A549 (cell line): Measurements from ENCODE around the gene TNFRSF13B. TPM values are rescaled to one million over a fixed set of nuclear protein-coding genes. Genes with fewer than 3 reads are reported as not detected.
A peak's percentile ranks its signal among the peaks of the same experiment; 100 is the strongest.
"Not testable (repeated sequence)": the region's sequence is repeated elsewhere in the genome, so short reads cannot be mapped to it uniquely, and the experiment has no call there.

ENCODE experiments used
- ATAC-seq, 2 experiments: fragments of 200-7000 bp in 1 of 2; fragments of >200 bp in 1 of 2; cut with Nextera tagmentation in 1 of 2; cut with Tn5 transposase in 1 of 2; 3 replicates each; pipeline versions ENCODE4 v1.8.0 to v1.9.1; 2018 to 2020; ENCODE audit warnings: mild to moderate bottlenecking in 1 of 2, moderate library complexity in 1 of 2
- CTCF ChIA-PET: fragments of 300-600 bp; sonication (Branson Sonifier 250); formaldehyde crosslinking; extraction: SDS; loops from one replicate; lab custom pipeline; 2021; ENCODE audit warnings: antibody characterized with exemption, inconsistent platforms; lab: Yijun Ruan, JAX
- POLR2A ChIA-PET: fragments of 350-600 bp; formaldehyde crosslinking; extraction: SDS; loops from one replicate; lab custom pipeline; 2021; ENCODE audit warnings: antibody characterized with exemption, inconsistent platforms; lab: Yijun Ruan, JAX
- DNase-seq, 2 experiments: peaks; one replicate each; pipeline versions ENCODE4 v3.0.0 to v3.0.0-alpha.2; 2011 to 2016; ENCODE audit warnings: low read depth in 1 of 2, low spot score in 1 of 2
- FAIRE-seq: peaks from 2 replicates; lab custom pipeline; 2011; peaks lifted over from hg19 to GRCh38; lab: Jason Lieb, UNC
- H3K27ac ChIP-seq, 2 experiments: fragments of >200 bp; sonication (Bioruptor Twin); formaldehyde crosslinking; 3 replicates each; pipeline ENCODE4 v1.5.1; 2016 to 2017
- H3K4me1 ChIP-seq: fragments of >200 bp; sonication (Bioruptor Twin); formaldehyde crosslinking; 3 replicates; pipeline ENCODE4 v1.6.1; 2016
- H3K4me2 ChIP-seq: fragments of >200 bp; sonication (Bioruptor Twin); formaldehyde crosslinking; 3 replicates; pipeline ENCODE4 v1.6.1; 2016
- H3K4me3 ChIP-seq: fragments of >200 bp; sonication (Bioruptor Twin); formaldehyde crosslinking; 3 replicates; pipeline ENCODE4 v1.5.1; 2016
- H3K9me3 ChIP-seq: fragments of >200 bp; sonication (Bioruptor Twin); formaldehyde crosslinking; 3 replicates; pipeline ENCODE4 v1.6.1; 2016
- CBX8 ChIP-seq: fragments of 200-600 bp; sonication (generic); IDR thresholded peaks from 2 replicates; pipeline ENCODE4 v1.6.1; 2016
- CEBPB ChIP-seq, 2 experiments: fragments of >200 bp in 1 of 2; sonication (Bioruptor Twin) in 1 of 2; formaldehyde crosslinking in 1 of 2; IDR thresholded peaks; 2 replicates each; pipeline ENCODE4 v1.6.1; 2012 to 2016
- CHD4 ChIP-seq: fragments of 200-600 bp; sonication (generic); IDR thresholded peaks from 2 replicates; pipeline ENCODE4 v1.6.1; 2016; ENCODE audit warnings: antibody characterized with exemption, mild to moderate bottlenecking, borderline replicate concordance
- EHF ChIP-seq: fragments of 250-450 bp; sonication (Bioruptor Pico); IDR thresholded peaks from 2 replicates; pipeline ENCODE4 v1.5.0; 2020; ENCODE audit warnings: mild to moderate bottlenecking
- EHMT2 ChIP-seq: fragments of 200-600 bp; sonication (generic); IDR thresholded peaks from 2 replicates; pipeline ENCODE4 v1.6.1; 2016; ENCODE audit warnings: antibody characterized with exemption, low read depth, mild to moderate bottlenecking, moderate library complexity
- ESRRA ChIP-seq: fragments of 150-350 bp; IDR thresholded peaks from 2 replicates; pipeline ENCODE4 v1.6.1; 2014; ENCODE audit warnings: mild to moderate bottlenecking, low read length, borderline replicate concordance
- FOSB ChIP-seq: fragments of 250-450 bp; sonication (Bioruptor Pico); IDR thresholded peaks from 2 replicates; pipeline ENCODE4 v1.5.0; 2020; ENCODE audit warnings: mild to moderate bottlenecking, moderate library complexity
- FOXS1 ChIP-seq: fragments of 250-450 bp; sonication (Bioruptor Pico); IDR thresholded peaks from 2 replicates; pipeline ENCODE4 v1.5.0; 2020; ENCODE audit warnings: mild to moderate bottlenecking, moderate library complexity
- GATA3 ChIP-seq: IDR thresholded peaks from 2 replicates; pipeline ENCODE4 v1.6.1; 2012; ENCODE audit warnings: borderline replicate concordance
- HEYL ChIP-seq: fragments of 250-450 bp; sonication (Bioruptor Pico); IDR thresholded peaks from 2 replicates; pipeline ENCODE4 v1.8.0; 2021; ENCODE audit warnings: mild to moderate bottlenecking, moderate library complexity
- HOXA7 ChIP-seq: fragments of 250-450 bp; sonication (Bioruptor Pico); IDR thresholded peaks from 2 replicates; pipeline ENCODE4 v1.5.0; 2020; ENCODE audit warnings: mild to moderate bottlenecking, moderate library complexity
- HOXB13 ChIP-seq: fragments of 250-450 bp; sonication (Bioruptor Pico); IDR thresholded peaks from 2 replicates; pipeline ENCODE4 v1.5.0; 2020; ENCODE audit warnings: low read depth, mild to moderate bottlenecking, moderate library complexity
- JUN ChIP-seq, 2 experiments: fragments of >200 bp; sonication (Bioruptor Twin); formaldehyde crosslinking; IDR thresholded peaks; 2 replicates in 1 of 2; 3 replicates in 1 of 2; pipeline ENCODE4 v1.6.1; 2016 to 2017
- KDM1A ChIP-seq: fragments of 200-600 bp; sonication (generic); IDR thresholded peaks from 2 replicates; pipeline ENCODE4 v1.6.1; 2016; ENCODE audit warnings: low read depth, mild to moderate bottlenecking
- MAFK ChIP-seq: fragments of 450-650 bp; IDR thresholded peaks from 2 replicates; pipeline ENCODE4 v1.6.1; 2014; ENCODE audit not compliant: partially characterized antibody
- MAZ ChIP-seq: fragments of 150-350 bp; IDR thresholded peaks from 2 replicates; pipeline ENCODE4 v1.6.1; 2014; ENCODE audit warnings: antibody characterized with exemption, low read depth, low read length, borderline replicate concordance
- MYC ChIP-seq: IDR thresholded peaks from 2 replicates; pipeline ENCODE4 v1.6.1; 2012; ENCODE audit warnings: mild to moderate bottlenecking, inconsistent platforms, low read length, improper control_type of control experiment, borderline replicate concordance
- POLR2A ChIP-seq: IDR thresholded peaks from 2 replicates; pipeline ENCODE4 v1.6.1; 2012; ENCODE audit warnings: mild to moderate bottlenecking, low read length
- RNF2 ChIP-seq: fragments of 200-600 bp; sonication (generic); IDR thresholded peaks from 2 replicates; pipeline ENCODE4 v1.6.1; 2016; ENCODE audit warnings: low read depth, mild to moderate bottlenecking, antibody characterized with exemption, moderate library complexity, borderline replicate concordance
- TFCP2L1 ChIP-seq: fragments of 250-450 bp; sonication (Bioruptor Pico); IDR thresholded peaks from 2 replicates; pipeline ENCODE4 v1.5.0; 2021; ENCODE audit warnings: mild to moderate bottlenecking
- ZSCAN20 ChIP-seq: fragments of 250-450 bp; sonication (Bioruptor Pico); IDR thresholded peaks from 2 replicates; pipeline ENCODE4 v1.8.0; 2022; ENCODE audit warnings: mild to moderate bottlenecking, moderate library complexity
- WGBS: methylation state at CpG from one replicate; pipeline ENCODE4 v1.1.6; 2017; ENCODE audit errors: missing lambda C conversion rate; 5-methylcytosine and 5-hydroxymethylcytosine counted together
- polyA plus RNA-seq, 4 experiments: library from polyadenylated mRNA; depleted of rRNA in 3 of 4; stranded (reverse); fragments of >200 nt; fragmentation: RNase III in 1 of 4; extraction: RNeasy Plus Mini Kit Qiagen cat#74134 plus additional on column Dnase treatment in 1 of 4; gene quantifications; 2 replicates in 3 of 4; 3 replicates in 1 of 4; pipeline ENCODE4 v1.2.3, GENCODE V29; 2011 to 2017
- TF ChIP-seq, protein P1 (sequence below): fragments of >200 bp; sonication (Bioruptor Twin); formaldehyde crosslinking; IDR thresholded peaks from 3 replicates; pipeline ENCODE4 v1.6.1; 2016
- TF ChIP-seq, protein P2 (sequence below): fragments of >200 bp; sonication (Bioruptor Twin); formaldehyde crosslinking; IDR thresholded peaks from 2 replicates; pipeline ENCODE4 v1.6.1; 2016
- TF ChIP-seq, protein P3 (sequence below): fragments of 250-450 bp; sonication (Bioruptor Pico); IDR thresholded peaks from 2 replicates; pipeline ENCODE4 v1.5.0; 2021; ENCODE audit warnings: mild to moderate bottlenecking, moderate library complexity, borderline replicate concordance
- TF ChIP-seq, protein P4 (sequence below): fragments of 250-450 bp; sonication (Bioruptor Pico); IDR thresholded peaks from 2 replicates; pipeline ENCODE4 v1.5.0; 2020; ENCODE audit warnings: low read depth, mild to moderate bottlenecking, moderate library complexity
- TF ChIP-seq, protein P5 (sequence below): fragments of 150-350 bp; IDR thresholded peaks from 2 replicates; pipeline ENCODE4 v1.6.1; 2014; ENCODE audit warnings: low read depth, mild to moderate bottlenecking, low read length

The TNFRSF13B gene
- polyA plus RNA-seq, 2 of the 4 experiments (the other 2 are of a cell fraction) = not detected

DNA sequence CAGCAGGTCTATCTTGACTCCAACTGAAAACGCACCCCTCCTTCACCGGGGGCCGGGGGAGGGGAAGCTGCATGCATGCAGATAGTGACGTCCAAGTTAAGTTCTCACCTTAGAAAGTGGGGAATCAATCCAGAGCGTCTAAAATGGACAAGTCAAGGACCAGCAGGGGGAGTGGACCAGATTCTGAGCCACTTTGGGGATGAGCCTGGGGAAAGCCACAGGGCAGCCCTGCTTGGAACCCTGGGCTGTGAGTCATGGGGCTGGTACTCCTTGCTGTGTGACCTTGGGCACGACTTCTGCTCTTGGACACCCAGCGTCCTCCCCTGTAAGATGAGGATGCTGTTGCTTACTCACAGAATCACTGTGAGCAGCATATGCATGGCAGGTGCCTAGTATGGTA, 9.1 kb downstream of the TNFRSF13B start (continued):
- TF ChIP-seq RNF2 (no peak), MAZ (no peak), CHD4 (no peak), KDM1A (no peak), ZSCAN20 (CRISPR knock-in tag) (no peak), EHF (CRISPR knock-in tag) (no peak), FOSB (CRISPR knock-in tag) (no peak), ESRRA (no peak), EHMT2 (no peak)
- TF ChIP-seq, protein P1, sequence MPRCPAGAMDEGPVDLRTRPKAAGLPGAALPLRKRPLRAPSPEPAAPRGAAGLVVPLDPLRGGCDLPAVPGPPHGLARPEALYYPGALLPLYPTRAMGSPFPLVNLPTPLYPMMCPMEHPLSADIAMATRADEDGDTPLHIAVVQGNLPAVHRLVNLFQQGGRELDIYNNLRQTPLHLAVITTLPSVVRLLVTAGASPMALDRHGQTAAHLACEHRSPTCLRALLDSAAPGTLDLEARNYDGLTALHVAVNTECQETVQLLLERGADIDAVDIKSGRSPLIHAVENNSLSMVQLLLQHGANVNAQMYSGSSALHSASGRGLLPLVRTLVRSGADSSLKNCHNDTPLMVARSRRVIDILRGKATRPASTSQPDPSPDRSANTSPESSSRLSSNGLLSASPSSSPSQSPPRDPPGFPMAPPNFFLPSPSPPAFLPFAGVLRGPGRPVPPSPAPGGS = no peak

DNA sequence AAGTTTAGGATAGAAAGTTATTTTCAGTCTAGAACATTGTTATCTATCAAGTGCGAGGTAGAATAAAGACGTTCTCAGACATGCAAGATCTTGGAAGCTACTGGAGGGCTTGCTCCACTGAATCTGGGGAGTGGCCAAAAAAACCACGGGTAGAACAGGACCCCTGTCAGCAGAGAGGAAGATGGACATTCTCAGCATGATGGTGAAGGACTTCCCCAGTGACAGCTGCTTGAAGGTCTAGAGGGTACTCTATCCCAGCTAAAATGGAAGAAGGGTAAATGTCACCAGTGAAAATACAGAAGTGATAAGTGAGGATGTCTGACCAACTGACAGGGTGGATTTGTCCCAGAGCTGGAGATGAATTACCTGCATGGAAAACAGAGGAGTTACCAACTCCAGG, 10.1 kb downstream of the TNFRSF13B start:
- Histone ChIP-seq H3K4me3 (no peak overlapping the region), H3K4me1 (peaks cover 8% of the 10 kb centered on the region; the same call in 1 of the 3 replicates), H3K4me2 (no peak overlapping the region), H3K9me3 (peaks cover 11% of the 10 kb centered on the region; the same call in 2 of the 3 replicates), H3K27ac (no peak overlapping the region)
- ATAC-seq = no peak
- CTCF ChIA-PET = interaction anchor here (0.6 to 1.0 kb wide), 3 partner anchors 8 to 284 kb away, joined by 3 to 4 read pairs (median 3); no protein-coding TSS in a partner anchor
- 45% methylated on average over 3 of the region's 3 CpGs for WGBS
- TF ChIP-seq TFCP2L1 (CRISPR knock-in tag) (no peak), ZSCAN20 (CRISPR knock-in tag) (no peak), EHMT2 (no peak), FOSB (CRISPR knock-in tag) (no peak), GATA3 (no peak), FOXS1 (CRISPR knock-in tag) (no peak), MAFK (no peak), HOXB13 (CRISPR knock-in tag) (no peak), HOXA7 (CRISPR knock-in tag) (no peak), CBX8 (no peak), CEBPB (IDR thresholded peaks at IDR 0.05) (no peak), MYC (no peak), HEYL (CRISPR knock-in tag) (no peak), JUN (IDR thresholded peaks at IDR 0.05) (no peak), POLR2A (no peak)
- TF ChIP-seq, protein P2, sequence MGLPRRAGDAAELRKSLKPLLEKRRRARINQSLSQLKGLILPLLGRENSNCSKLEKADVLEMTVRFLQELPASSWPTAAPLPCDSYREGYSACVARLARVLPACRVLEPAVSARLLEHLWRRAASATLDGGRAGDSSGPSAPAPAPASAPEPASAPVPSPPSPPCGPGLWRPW = no peak
- TF ChIP-seq, protein P3, sequence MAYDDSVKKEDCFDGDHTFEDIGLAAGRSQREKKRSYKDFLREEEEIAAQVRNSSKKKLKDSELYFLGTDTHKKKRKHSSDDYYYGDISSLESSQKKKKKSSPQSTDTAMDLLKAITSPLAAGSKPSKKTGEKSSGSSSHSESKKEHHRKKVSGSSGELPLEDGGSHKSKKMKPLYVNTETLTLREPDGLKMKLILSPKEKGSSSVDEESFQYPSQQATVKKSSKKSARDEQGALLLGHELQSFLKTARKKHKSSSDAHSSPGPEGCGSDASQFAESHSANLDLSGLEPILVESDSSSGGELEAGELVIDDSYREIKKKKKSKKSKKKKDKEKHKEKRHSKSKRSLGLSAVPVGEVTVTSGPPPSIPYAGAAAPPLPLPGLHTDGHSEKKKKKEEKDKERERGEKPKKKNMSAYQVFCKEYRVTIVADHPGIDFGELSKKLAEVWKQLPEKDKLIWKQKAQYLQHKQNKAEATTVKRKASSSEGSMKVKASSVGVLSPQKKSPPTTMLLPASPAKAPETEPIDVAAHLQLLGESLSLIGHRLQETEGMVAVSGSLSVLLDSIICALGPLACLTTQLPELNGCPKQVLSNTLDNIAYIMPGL (CRISPR knock-in tag) = no peak
- TF ChIP-seq, protein P4, sequence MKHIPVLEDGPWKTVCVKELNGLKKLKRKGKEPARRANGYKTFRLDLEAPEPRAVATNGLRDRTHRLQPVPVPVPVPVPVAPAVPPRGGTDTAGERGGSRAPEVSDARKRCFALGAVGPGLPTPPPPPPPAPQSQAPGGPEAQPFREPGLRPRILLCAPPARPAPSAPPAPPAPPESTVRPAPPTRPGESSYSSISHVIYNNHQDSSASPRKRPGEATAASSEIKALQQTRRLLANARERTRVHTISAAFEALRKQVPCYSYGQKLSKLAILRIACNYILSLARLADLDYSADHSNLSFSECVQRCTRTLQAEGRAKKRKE = no peak
- TF ChIP-seq, protein P5, sequence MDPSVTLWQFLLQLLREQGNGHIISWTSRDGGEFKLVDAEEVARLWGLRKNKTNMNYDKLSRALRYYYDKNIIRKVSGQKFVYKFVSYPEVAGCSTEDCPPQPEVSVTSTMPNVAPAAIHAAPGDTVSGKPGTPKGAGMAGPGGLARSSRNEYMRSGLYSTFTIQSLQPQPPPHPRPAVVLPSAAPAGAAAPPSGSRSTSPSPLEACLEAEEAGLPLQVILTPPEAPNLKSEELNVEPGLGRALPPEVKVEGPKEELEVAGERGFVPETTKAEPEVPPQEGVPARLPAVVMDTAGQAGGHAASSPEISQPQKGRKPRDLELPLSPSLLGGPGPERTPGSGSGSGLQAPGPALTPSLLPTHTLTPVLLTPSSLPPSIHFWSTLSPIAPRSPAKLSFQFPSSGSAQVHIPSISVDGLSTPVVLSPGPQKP = no peak
- POLR2A ChIA-PET = no interaction called here
- FAIRE-seq = peak; percentile 13
- no peak for DNase-seq

DNA sequence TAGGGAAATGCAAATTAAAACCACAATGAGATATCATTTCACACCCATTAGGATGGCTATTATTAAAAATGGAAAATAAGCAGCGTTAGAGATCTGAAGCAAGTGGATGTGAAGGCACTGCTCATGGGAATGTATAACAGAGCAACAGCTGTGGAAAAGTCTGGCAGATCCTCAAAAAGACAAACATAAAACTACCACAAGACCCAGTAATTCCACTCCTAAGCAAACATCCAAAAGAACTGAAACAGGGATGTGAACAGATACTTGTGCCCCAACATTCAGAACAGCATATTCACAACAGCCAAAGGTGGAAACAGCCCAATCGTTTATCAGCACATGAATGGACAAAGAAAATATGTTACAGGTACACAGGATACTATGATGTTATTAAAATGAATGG, 10.9 kb downstream of the TNFRSF13B start:
- POLR2A ChIA-PET, ATAC-seq, H3K4me1 ChIP-seq, DNase-seq, H3K4me3 ChIP-seq, H3K4me2 ChIP-seq, H3K27ac ChIP-seq: not testable (repeated sequence)
- FAIRE-seq = peak; percentile 28
- H3K9me3 ChIP-seq = peaks cover 19% of the 10 kb centered on the region
- CTCF ChIA-PET = interaction anchor here (0.6 kb wide), 1 partner anchor 283 kb away, joined by 3 read pairs; no protein-coding TSS in a partner anchor
- 23% methylated on average over 1 of the region's 2 CpGs for WGBS

DNA sequence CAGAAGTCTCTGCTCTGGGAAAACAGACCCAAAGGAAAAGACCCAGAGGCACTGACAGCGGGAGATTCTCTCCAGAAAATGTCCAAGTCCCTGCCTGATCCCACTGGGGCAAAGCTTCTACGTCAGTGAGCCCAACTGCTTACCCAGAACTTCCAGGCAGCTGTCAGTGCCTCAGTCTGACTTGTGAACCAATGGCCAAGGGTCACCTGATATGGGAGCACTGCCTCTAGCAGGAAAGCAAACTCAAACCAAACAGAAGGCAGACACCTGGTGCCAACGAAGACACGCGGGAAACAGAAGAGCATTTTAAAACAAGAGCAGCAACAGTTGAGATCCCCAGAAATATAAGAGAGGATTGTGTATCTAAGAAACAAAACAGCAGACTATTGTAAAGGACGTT, 16.9 kb downstream of the TNFRSF13B start:
- ATAC-seq, FAIRE-seq, H3K4me3 ChIP-seq, POLR2A ChIA-PET, H3K27ac ChIP-seq, H3K4me2 ChIP-seq, DNase-seq, H3K4me1 ChIP-seq: not testable (repeated sequence)
- CTCF ChIA-PET = interaction anchor here (0.6 to 1.7 kb wide), 5 partner anchors 8 to 44 kb away, joined by 3 to 5 read pairs (median 3); no protein-coding TSS in a partner anchor
- WGBS = 43% methylated on average over 6 of the region's 6 CpGs
- H3K9me3 ChIP-seq = peaks cover 29% of the 10 kb centered on the region
